Activated CD4-positive, alpha-beta T cell treated with anti-CD3 and anti-CD28 coated beads, Interleukin-10, Interleukin-2, amounts not matched to agents 100 ng/mL and 50 ng/mL, durations not matched to agents 16 hours and 8 hours (primary cell): Measurements from ENCODE around the gene PCCA.
"Not testable (repeated sequence)": the region's sequence is repeated elsewhere in the genome, so short reads cannot be mapped to it uniquely, and the experiment has no call there.

Source experiments
- DNase-seq: peaks from one replicate; pipeline ENCODE4 v3.0.0-alpha.2; 2020

PCCA gene

DNA sequence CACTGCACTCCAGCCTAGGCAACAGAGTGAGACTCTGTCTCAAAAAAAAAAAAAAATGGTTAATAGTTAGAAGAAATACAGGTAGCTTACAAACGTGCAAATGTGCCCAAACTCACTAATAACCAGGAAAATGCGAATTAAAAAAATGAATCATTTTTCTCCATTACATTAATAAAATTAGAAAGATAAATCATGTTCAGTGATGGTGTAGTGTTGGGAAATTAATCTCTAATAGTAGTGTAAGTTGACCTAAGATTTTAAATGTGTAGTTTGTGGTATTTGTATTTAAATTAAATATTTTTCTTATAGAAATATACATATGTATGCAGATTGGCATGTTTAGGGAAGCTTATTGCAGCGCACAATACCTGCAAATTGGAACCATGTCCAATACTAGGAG is 57.6 kb downstream of the PCCA start:
- no peak for DNase-seq

DNA sequence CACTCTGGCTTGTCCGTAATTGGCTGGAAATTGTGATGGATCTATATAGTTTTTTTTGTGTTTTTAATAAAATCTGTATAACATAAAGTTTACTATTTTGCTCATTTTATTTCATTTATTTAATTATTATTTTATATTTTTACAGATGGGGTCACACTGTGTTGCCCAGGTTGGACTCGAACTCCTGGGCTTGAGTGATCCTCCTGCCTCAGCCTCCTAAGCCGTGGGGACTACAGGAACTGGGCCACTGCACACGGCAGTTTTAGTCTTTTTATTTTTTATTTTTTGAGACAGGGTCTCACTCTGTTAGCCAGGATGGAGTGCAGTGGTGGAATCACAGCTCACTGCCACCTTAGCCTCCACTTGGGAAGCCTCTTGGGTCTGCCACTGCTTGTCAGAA is 58.9 kb downstream of the PCCA start:
- DNase-seq = no peak

DNA sequence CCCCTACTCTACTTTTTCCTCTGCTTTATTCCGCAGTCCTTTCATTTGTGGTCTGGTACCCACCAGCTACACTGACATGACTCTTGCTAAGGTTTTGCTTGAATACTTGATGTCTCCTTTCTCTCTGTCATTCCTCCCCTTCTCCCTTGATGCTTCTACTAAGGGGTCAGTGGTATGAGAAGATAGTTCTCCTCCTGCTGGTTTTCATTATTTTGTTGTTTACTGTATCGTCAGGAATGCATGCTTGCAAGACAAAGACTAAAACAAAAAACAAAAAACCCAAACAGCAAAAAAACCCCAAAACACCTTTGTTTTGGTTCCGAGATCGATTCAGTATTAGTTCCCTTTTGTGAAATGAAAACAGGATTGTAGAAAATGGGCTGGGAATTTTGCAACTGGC is 59.5 kb downstream of the PCCA start:
- no peak for DNase-seq

DNA sequence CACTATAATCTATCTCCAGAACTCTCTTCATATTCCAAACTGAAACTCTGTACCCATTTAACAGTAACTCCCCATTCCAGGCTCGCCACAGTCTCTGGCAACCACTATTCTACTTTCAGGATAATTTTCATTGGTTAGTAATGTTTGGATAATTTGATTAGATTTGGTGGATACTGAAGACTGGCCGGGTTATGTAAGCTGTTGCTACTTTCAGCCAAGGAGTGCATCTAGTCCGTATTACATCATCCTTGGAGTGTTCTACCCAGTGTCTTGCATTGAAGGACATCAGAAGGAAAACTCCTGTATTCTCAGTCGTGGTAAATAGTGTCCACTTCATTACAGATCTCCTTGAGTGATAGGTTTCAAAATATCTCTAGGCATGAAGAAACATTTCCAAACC is 60.5 kb downstream of the PCCA start:
- DNase-seq = no peak

DNA sequence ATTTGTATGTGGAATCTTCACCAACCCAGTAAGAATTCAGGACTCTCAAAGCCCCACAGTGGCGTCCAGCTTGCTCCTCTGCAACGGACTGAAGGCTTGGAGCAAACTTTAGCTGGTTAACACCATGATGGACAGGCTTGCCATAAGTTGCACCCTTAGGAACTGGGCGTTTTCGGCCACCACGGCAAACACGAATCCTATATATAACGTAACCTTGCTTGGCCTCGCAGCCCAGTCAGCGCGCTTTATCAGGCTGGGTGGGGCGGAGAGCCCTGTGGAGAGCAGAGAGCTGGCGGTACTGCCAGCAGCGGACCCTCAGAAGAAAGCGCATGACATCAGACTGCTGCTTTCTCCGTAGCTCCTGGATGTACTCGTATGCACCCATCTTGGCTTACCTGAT is 61.8 kb downstream of the PCCA start:
- DNase-seq = not testable (repeated sequence)

DNA sequence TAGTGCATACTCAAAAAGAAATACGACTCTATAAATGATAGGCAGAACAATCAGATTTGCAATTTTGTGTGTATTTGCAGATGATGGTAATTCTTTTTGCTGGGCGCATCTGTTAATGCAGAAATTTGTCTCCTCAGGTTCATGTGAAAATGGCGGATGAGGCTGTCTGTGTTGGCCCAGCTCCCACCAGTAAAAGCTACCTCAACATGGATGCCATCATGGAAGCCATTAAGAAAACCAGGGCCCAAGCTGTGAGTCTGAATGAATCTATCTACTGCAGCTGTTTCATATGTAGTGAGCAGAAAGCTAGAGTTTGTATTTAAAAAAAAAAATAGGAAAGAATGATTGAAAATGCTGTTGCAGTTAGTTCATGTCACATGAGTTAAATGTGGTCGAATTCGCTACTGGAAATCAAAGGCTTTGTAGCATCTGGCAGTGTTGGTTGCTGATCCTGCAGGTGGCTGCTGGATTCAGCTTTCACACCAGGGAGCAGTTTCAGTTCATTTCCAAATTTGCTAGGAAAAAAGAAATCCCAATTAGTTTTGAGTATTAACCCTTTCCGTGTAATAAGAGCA is 66.0 kb downstream of the PCCA start:
- DNase-seq = no peak

DNA sequence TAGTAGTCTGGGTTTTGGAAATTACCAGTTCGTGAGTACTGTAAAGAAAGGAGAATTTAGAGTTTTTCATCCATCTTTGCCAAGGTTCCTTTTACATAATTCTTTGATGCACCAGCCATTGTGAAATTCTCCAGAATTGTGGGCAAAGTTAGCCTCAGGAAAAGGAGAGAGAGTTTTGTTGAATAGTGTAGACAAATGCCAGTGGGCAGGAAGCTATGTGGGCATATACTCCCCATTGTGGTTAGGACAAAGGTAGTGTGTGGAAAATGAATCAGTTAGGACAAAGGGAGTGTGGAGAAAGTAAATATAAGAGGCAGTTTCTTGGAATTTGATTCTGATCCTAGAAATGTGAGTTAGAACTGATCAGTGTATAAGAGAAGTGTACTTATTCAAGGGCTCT is 67.9 kb downstream of the PCCA start:
- no peak for DNase-seq

DNA sequence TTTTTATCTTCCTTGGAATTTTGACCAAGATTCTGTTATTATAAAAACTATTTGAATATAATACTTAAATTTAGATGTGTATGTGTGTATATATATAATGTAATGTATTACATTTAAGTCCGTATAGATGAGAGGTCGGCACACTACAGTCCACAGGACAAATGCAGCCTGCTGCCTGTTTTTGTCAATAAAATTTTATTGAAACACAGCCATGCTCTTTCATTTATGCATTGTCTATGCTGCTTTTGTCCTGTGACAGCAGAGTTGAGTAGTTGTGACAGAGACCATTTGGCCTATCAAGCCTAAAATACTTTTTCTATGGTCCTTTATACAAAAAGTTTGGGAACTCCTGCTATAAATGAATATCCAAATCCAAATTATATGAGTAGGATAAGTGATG is 69.7 kb downstream of the PCCA start:
- no peak for DNase-seq

DNA sequence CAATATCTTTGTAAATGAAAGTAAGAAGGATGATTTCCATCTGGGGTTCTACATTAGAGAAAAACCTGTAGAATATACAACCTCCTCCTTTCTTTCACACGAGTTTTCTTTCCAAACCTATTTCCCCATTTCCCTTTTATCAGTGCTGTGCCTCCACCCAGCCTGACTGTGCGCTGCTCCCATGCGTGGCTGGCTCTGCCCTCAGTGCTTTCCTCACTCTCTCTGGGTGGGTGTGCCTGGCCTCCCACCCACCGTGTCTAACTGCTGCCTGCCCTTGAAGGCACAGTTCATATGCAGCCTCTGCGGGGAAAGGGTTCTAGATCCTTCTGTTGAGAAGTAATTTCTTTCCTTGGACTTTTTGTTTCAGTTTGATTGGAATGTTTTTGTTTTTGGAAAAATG is 70.7 kb downstream of the PCCA start:
- DNase-seq = no peak

DNA sequence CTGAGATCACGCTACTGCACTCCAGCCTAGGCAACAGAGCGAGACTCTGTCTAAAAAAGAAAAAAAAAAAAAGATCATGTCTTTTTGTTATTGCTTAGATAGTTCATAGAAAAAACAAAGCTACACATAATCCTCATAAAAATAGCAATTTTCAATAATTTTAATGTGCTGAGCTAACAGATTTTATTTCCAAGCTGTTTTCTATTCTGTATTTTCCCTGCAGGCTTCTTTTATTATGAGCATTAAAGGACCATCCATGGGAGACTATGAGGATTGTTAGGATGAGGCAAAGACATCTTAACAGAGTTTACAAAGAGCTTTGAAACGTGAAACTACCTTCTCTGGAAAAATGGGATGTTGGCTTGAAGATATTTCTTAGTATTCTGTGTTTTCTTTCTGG is 71.6 kb downstream of the PCCA start:
- no peak for DNase-seq

DNA sequence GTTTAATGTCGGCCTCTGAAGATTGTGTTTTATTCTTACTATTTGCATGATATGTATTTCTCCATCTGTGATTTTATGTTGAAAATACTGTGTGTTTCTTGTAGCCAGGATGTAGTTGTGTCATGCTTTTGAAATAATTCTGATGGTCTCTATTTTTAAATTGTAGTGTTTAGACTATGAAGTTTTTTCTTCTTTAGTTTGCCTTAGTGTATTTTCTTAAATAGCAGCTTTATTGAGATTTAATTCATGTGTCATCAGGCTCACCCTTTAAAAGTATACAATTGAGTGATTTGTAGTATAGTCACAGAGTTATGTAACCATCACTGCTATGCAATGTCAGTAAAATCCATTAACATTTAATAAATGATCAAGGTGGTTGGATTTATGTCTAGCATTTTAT is 74.5 kb downstream of the PCCA start:
- DNase-seq = no peak

DNA sequence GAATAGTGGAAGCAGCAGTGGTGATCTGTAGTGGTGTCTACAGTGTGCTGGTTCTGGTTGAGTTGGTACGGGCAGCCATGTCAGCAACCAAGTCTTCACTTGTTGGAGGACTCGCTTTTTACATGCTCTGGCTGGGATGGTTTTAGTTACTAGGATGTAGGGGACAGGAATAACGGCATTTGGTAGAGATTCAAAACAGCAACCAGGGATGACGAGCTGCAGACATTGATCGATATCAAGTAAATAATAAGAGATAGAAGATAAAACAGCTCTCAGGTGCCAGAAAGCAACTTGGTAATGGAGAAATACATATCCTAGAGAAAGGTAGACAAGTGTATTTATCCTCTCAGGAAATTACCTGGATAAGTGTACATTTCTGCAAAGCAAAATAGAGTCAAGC is 84.3 kb downstream of the PCCA start:
- no peak for DNase-seq

DNA sequence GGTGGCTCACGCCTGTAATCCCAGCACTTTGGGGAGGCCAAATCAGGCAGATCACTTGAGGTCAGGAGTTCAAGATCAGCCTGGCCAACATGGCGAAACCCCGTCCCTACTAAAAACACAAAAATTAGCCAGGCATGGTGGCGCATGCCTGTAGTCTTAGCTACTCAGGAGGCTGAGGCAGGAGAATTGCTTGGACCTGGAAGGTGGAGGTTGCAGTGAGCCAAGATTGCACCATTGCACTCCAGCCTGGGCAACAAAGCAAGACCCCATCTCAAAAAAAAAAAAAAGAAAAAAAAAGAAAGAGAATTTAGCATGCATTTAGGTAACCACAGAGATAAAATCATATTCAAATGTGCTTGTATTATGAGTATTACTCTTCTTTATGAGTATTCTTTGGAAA is 85.6 kb downstream of the PCCA start:
- DNase-seq = not testable (repeated sequence)

DNA sequence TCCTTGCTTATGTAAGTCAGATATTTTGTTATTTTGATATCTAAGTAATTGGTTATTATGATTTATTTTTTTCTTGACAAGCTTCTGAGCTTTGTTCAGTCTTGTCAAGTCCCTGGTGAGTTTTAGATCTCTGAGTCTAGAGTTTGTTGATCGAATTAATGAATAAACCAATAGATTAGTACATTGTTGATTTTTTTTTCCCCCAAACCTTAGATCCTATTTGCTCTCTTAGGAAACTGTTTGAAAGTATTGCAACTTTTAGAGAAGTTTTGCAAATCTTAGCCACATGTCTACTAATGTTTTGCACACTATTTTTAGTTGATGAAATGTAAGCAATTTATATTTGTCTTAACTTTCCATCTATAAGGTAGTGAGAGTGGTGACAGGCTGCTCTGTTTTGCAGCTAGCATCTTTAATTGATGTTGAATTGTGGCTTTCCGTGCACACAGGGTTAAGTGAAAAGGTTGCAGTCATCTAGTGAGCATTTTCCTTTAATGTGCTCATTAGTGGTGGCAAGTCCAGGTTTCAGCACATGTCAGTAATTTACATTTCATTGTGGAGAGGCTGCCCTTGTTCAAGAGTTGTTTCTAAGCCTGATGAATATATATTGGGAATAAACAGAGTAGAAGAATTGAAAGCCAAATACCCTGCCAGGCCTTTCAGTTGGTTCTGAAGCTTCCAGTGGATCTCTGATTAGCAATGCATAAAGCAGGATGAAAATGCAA is 86.3 kb downstream of the PCCA start:
- no peak for DNase-seq

DNA sequence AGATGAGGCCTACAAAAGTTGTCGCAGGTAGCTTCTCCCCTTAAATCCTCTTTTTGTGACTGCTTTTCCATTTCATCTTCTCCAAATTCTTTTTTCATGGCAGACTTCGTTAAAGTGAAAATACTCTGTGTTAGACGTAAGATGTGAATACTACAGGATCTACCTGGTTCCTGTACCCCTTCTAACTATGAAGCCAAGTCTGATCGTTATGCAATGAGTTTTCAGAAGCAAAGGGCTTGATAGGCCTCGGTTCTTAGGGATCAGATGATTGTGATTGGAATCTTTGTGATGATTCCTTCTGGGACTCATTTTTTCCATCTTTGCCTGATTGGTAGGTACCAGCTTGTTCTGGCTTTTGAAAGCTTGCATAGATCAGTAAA is 86.9 kb downstream of the PCCA start:
- DNase-seq = no peak

DNA sequence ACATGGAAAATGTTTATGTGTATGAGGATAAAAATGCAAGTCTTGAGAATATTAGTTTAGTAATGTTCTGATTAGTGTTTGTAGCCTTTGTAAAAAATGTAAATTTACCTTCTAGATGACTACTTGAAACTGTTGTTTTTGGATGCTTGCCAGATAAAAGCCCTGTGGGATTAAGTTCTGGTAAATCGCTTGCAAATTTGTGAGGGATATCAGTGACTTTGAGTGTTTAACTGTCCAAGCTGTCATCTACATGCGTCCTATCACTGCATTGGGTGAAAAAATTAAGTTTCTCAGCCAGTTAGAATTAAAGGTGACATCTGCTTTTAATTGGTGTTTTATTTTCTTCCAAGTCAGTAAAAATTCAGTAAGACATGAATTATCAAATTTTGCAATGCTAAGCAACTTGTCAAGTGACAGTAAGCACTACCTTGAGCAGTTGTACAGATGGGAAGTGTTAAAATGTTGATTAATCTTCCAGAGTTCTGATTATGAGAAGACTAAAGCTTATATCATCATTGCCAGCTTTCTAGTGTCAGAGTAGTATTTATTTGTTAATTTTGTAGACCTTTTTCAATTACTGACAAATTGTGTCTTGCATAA is 88.0 kb downstream of the PCCA start:
- no peak for DNase-seq

DNA sequence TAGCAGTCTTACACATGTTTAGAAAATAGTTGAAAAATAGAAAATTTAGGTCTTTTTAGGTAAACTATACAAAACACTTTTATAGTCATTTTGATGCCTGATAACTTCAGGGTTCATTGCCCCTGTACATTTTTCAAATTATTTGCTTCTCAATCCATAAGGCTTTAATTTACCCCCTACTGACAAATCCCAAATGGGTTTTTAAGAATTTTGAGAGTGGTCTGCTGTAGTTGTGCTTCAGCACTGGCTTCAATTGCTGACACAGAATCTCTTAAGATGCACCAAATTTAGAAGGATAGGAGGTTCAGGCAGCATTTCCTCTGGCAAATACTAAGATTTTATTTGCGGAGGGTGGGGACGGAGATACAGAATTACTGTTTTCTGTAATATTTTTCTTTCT is 89.4 kb downstream of the PCCA start:
- no peak for DNase-seq

DNA sequence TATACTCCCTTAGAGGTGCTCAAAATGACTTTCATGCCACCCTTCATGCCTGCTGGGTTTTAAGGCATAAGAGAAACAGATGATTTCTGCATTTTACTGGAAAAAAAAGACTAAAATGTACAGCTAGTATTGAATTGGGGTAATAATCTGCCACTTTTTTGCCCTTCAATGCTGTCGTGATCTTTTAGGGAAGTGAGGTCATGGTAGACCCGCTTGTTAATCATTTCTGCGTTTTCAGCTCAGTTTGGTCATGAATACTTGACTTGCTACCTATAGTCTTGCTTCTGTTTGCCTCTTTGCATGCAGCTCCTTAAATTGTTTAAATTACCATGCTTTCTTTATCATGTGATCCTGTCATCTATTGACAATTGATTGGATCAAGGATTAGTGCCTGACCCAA is 90.4 kb downstream of the PCCA start:
- no peak for DNase-seq

DNA sequence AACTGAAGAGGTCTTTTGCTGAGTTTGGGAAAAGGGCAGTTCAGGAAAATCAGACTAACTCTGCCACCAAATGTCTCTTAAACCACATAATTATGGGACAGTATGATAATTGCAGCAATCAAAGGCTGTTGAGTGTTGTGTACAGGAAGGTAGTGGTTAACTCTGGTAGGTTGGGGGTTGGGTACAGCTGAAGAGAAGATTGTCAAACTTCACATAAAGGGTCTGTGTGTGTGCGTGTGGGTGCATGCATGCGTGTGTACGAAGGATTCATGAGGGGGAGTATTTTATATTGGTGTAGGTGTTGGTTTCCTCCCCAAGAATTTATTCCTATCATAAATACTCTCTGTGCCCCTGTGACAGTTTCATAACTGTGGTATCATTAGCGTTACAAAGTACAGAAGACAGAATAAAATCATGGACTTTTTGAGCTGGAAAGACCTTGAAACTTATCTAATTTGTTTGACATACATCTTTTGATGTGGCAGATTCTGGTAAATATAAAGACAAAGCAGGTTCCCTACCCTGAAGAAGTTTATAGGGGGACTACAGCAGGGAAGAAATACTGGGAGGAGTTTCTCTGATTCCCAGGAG is 94.1 kb downstream of the PCCA start:
- DNase-seq = no peak

DNA sequence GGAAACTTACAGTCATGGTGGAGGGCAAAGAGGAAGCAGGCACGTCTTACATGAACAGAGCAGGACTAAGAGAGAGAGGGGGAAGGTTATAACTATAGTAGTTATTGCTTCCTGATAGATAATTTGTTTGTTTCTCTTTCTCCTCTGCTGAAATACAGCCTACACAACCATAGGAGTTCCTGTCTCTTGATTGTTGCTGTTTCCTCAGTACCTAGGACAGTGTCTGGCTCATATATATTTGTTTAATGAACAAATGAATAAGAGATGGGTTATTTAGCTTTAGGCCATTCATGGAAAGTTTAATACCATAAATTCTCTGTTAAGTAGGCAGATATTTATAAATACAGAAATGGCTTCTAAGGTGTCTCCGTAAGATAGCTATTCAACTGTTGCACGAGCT is 95.2 kb downstream of the PCCA start:
- no peak for DNase-seq

DNA sequence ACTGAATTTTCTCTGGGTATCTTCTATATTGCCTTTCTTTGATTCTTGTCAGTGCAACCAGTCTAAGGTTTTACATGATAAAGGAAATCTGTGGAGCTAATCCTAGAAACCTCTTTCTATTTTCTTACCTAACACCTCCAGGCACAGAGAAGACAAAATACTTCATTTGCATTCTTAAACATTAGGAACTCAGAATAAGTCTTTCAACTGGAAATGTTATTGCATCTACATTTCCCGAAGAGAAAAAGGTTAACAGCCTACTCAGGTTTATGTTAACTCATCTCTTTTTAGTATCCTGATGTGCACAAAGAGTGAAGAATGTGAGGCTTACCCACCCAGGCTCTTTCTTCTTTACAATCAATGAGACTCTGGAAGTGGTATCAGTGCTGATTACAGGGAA is 106.7 kb downstream of the PCCA start:
- DNase-seq = no peak

DNA sequence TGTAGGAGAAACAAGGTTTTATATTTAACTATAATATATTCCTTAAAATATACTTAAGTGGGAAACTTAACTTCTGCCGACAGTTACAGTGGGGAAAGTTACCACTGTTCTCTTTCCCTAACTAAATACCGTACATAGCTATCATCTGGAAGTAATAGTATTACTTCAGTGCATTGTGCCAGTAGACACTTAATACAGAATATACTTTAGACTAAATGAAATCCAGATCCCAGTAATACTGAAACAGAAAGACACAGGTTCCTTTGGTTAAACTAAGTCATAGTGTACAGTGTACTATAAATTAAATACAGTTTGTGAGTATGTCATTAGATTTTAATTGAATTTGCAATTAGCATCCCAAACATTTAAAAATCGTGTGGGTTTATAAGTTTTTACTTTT is 107.5 kb downstream of the PCCA start:
- DNase-seq = peak; percentile 5

DNA sequence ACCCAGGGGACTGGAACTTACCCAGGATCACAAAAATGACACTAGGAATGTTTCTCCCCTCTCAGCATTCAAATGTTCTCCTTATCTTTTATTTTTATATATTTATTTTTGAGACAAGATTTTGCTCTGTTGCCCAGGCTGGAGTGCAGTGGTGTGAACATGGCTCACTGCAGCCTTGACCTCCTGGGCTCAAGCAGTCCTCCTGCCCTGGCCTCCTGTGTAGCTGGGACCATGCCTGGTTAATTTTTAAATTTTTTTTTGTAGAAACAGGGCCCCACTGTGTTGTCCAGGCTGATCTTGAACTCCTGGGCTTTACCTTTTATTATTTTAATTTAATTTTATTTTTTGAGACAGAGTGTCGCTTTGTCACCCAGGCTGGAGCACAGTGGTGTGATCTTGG is 108.2 kb downstream of the PCCA start:
- DNase-seq = no peak

DNA sequence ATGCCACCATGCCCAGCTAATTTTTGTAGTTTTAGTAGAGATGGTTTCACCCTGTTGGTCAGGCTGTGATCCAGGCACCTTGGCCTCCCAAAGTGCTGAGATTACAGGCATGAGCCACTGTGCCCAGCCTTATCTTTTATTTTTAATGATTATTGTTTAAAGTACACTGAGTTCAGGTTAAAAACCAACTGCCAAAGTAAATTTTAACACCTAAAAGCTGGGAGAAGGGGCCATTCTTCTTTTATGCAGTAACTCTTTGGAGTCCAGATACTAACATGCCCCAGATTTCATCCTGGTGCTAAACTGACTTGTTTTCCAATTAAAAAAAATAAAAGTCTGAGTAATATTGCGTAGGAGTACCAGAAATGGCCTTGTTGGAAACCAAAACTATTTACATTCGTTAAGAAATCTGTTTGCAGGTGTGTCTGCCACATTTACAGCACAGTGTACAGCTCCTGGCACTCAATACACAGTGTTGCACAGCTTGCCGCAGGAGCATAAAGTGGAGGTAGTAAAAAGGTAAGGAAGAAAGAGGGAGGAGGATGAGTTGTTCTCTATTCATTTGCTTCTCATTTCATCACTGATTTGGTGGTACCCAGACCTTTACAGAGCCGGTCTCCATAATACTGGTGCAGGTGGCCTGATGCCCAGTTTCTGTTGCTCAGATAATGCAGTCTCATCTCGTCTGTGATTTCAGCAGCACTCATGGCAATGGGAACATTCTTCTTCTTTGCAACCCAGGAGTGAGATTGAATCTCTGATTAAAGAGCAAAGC is 108.9 kb downstream of the PCCA start:
- no peak for DNase-seq
